C1 segment of cervical spinal cord (tissue), 14 donors: ENCODE data around the gene NPFFR1.
"Not testable (repeated sequence)": the region's sequence is repeated elsewhere in the genome, so short reads cannot be mapped to it uniquely, and the experiment has no call there.

Source experiments
- DNase-seq, 14 donors: peaks; one replicate each; lab custom pipeline; 2025; lab: John Stamatoyannopoulos, UW

NPFFR1 gene

GRCh38 chr10:70256463-70256862, 27.3 kb downstream of the NPFFR1 start:
- DNase-seq: no peak

- peak in 3 of 14 donors; percentile 28 to 39 (median 31) for DNase-seq
Observed at GRCh38 chr10:70255329-70256299, 28.2 kb downstream of the NPFFR1 start.

GRCh38 chr10:70254778-70255328, 29.0 kb downstream of the NPFFR1 start:
- DNase-seq: no peak

GRCh38 chr10:70253878-70254765, 29.7 kb downstream of the NPFFR1 start:
- DNase-seq: peak in 1 of 14 donors; percentile 22

- peak in 6 of 14 donors; percentile 34 to 83 (median 50) for DNase-seq
Observed at GRCh38 chr10:70250961-70251680, 32.7 kb downstream of the NPFFR1 start.

GRCh38 chr10:70247360-70247759, 36.4 kb downstream of the NPFFR1 start:
- peak in 1 of 14 donors; percentile 18 for DNase-seq

GRCh38 chr10:70241081-70241480, 42.7 kb downstream of the NPFFR1 start:
- no peak for DNase-seq

GRCh38 chr10:70239986-70240385, 43.8 kb downstream of the NPFFR1 start:
- not testable (repeated sequence) for DNase-seq

GRCh38 chr10:70239077-70239976, 44.5 kb downstream of the NPFFR1 start:
- not testable (repeated sequence) for DNase-seq

GRCh38 chr10:70237958-70238536, 45.8 kb downstream of the NPFFR1 start:
- not testable (repeated sequence) for DNase-seq

- DNase-seq: no peak
Observed at GRCh38 chr10:70234668-70235447, 48.9 kb downstream of the NPFFR1 start.

GRCh38 chr10:70233939-70234300, 49.9 kb downstream of the NPFFR1 start:
- no peak for DNase-seq

GRCh38 chr10:70233109-70233938, 50.5 kb downstream of the NPFFR1 start, which contains the start of gene PPA1:
PPA1 (minus strand) TSS chr10:70233429; CDS start chr10:70233327, 102 bp downstream.
- peak; percentile 75 to 100 (median 95) for DNase-seq

GRCh38 chr10:70232859-70233108, 51.0 kb downstream of the NPFFR1 start:
- peak in 2 of 14 donors; percentile 49 to 57 for DNase-seq

- DNase-seq: peak in 4 of 14 donors; percentile 53 to 63 (median 55)
Observed at GRCh38 chr10:70232155-70232858, 51.5 kb downstream of the NPFFR1 start.

GRCh38 chr10:70228491-70228890, 55.3 kb downstream of the NPFFR1 start:
- no peak for DNase-seq

- DNase-seq: no peak
Observed at GRCh38 chr10:70227548-70228320, 56.1 kb downstream of the NPFFR1 start.
